Amygdala (tissue), 56 donors: ENCODE data around the gene RDH8.
A peak's percentile ranks its signal among the peaks of the same experiment; 100 is the strongest.
"Not testable (repeated sequence)": the region's sequence is repeated elsewhere in the genome, so short reads cannot be mapped to it uniquely, and the experiment has no call there.

Experiments used
- DNase-seq, 56 donors: peaks; one replicate each; lab custom pipeline; 2025; lab: John Stamatoyannopoulos, UW

Gene RDH8

GRCh38 chr19:10004617-10005016 lies 8.7 kb upstream of the RDH8 start:
- no peak for DNase-seq

- no peak for DNase-seq
Observed at GRCh38 chr19:10005632-10006334, 7.5 kb upstream of the RDH8 start.

DNA sequence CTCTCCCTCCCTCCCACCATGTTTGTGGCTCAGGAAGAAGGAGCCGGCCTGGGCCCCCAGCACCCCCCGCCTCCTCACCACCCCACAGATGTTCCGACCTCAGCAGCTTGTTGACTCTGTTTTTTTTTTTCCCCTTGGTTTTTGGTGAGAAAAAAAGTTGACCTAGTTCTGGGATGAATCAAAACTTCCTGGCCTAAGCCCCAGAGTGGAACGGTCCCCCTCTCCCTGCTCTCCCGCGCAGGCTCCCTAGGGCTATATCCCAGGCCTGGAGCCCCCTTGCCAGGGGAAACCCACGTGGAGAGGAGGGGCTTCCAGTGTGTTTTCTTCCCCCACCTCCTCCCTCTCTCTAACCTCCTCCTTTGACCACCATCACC lies 7.0 kb upstream of the RDH8 start:
- peak in 6 of 56 donors; percentile 4 to 35 (median 16) for DNase-seq

DNA sequence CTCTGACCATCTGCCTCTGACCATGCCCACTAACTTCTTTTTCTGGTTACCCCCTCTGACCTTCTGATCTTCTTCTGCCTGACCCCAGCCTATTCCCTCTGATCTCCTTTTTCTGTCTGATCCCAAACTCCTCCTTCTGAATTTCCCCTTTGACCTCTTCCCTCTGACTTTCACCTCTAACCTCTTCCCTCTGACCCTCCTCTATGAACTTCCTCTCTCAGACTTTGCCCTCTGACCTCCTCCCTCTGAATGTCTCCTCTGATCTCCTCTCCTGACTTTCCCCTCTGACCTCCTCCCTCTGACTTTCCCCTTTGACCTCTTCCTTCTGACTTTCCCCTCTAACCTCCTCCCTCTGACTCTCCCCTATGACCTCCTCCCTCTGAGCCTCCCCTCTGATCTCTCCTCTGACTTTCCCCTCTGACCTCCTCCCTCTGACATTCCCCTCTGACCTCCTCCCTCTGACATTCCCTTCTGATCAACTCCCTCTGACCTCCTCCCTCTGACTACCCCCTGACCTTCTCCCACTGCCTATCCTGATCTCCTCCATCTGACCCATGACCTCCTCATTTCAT lies 6.4 kb upstream of the RDH8 start:
- no peak for DNase-seq

DNA sequence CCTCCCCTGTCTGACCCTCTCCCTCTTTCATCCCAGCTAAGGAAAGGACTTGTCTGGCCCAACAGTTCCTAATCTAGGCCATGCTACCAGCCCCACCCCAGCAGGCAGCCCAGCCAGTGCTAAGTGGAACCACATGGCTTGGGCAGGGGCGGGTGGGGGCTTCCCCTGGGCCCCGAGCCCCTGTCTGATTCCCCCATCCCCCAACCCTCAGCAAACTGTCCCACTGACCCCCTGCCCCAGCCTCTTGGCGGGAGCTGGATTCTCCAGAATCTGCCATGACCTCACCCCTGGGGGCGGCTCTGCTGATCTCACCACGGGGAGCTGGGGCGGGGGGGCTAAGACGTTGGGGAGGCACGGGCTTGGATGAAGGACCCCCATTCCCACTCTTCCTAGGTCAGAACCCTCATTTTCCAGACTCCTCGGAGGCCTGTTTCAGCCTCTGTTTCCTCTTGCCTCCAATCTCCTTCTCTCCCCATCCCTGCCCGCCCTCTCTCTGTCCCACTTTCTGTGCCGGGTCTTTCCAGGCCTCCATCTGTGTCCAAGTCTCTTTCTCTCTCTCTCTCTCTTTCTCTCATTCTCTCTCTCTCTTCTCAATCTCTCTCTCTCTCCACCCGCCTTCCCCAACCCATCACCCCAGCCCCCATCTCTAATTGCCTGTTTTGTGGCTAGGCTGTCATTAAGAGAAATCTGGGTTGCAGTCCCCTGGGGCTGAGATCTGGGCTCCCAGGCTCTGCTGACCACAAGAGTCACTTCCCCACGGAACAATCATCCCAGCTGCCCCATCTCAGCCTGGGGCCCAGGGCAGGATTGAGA lies 5.7 kb upstream of the RDH8 start:
- DNase-seq: peak in 1 of 56 donors; percentile 5

DNA sequence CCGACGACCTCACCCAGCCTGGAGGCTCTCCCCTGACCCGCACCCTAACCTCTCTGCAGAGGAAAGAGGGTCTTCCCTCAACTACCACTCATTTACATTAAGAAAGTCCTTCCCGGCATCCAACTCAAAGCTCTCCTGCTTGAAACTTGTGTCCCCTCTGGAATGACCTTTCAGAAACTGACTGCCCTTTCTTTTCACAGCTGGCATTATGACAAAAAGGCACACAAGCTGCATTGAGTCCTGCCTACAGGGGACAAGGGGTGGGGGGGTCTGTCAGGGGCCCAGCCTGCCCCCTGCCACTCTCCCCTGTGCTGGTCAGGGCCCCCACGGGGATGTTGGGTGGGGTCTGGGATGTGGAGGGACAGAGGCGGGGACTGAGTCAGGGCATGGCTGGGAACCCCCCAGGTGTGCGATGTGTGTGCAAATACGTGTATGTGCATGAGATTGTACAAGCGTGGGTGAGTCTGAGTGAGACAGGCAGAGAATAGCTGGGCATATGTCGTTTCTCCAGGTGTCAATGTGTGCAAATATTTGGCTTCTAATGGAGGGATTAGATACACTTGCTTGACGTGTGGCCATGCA lies 5.0 kb upstream of the RDH8 start:
- DNase-seq: no peak

DNA sequence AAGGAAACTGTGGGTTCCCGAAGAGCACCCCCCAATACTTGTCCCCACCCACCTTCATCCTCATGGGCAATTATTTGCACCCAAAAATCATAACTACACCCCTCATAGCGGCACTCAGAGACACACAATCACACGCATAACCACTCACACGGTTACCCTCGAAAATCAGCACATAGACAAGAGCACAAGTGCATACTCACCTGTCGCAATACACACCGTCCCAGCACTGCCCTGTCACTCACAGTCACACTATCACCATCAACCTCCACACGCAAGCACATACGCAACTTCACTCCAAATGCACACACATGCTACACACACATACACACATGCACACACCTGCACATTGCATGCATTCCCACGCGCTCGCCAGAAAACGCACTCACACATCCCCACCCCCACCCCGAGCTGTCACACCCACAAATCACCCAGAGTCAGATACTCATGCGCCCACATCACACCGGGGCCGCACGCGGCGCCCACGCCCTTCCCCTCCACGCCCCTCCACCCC lies 3.5 kb upstream of the RDH8 start:
- DNase-seq: no peak

DNA sequence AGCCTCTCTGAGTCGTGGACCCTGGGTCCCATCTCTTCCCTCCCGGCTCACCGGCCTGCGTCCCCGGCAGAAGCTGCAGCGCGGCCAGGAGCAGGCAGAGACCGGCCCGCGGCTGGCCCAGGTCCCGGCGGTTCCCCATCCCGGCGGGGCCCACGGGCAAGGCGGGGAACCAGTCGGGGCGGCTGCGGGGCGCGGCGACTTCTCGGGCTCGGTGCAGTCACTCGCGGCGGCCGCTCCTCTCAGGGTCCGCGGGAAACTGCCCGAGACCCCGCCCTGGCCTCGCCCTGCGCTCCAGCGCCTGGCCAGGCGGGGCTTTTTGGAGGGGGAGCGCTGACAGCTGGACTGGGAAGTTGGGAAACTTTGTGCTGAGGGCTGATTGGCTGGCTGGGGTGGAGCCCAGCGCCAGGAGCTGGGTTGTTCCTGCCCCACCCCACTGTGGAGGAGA lies 3.0 kb upstream of the RDH8 start, which contains the start of gene COL5A3:
TSS of gene COL5A3 (minus strand) at position 258 of the 445 bp plus-strand sequence. CDS start at position 139, 119 bp downstream.
- DNase-seq: no peak

DNA sequence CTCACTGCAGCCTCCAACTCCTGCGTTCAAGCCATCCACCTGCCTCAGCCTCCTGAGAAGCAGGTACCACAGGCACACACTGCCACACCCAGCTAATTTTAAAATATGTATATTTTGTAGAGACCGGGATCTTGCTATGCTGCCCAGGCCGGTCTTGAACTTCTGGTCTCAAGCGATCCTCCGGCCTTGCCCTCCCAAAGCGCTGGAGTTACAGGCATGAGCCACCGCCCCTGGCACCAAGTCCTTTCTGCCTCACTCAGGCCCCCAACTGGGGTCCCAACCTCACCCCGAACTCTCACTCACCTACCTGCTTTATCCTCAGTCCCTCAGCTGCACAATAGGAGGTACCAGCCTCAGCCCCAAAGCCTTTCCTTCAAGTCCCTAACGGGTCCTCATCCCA lies 2.3 kb upstream of the RDH8 start:
- DNase-seq: no peak

DNA sequence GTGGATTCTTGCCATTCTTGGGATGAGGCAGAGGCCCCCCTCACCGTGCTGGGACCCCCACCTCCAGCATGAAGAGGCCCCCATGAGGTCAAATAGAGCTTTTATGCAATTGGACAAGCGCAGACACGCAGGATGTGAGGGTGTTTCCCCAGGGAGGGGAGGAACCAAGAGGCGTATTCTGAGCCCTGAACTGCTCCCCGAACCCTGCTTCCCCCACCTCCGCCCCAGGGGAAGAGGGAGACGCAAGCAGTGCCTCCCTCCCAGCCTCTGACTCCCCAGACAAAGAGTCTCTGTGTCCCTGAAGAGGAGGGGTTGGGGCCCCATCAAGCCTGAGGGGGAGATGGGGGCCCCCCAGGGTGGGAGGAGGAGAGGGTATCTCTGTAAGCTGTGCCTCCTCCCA lies 1.3 kb upstream of the RDH8 start:
- DNase-seq: no peak

- DNase-seq: no peak
Observed at GRCh38 chr19:10013834-10014618, 743 bp downstream of the RDH8 start.

DNA sequence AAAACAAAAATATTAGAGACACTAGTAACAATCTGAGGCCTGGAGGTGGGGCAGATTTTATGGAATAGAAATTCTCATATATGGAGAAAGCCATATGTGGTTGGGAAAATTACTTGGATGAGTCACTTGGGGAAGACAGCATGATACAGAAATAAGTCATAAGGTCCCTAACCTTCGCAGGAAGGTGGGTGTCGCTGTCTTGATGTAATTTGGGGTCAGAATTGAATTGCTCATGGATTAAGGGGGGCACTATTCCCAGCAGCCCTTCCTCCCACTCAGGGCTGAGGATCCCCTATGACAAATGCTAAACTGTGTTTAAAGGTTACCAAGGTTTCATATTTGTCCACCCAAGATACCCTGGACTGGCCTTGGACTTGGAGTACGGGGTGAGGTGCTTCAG lies 5.0 kb downstream of the RDH8 start:
- DNase-seq: no peak

DNA sequence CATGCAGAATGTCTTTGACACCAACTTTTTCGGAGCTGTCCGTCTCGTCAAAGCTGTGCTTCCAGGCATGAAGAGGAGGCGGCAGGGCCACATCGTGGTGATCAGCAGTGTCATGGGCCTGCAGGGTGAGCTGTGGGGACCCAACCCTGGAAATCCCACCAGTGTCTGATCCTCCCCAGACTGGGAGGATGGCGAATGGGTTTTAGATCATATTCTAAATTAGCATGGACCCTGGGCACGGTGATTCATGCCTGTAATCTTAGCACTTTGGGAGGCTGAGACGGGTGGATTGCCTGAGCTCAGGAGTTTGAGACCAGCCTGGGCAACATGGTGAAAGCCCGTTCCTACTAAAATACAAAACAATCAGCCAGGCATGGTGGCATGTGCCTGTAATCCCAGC lies 5.5 kb downstream of the RDH8 start:
- no peak for DNase-seq

GRCh38 chr19:10019246-10019645 lies 6.0 kb downstream of the RDH8 start:
- DNase-seq: no peak

- DNase-seq: no peak
Observed at GRCh38 chr19:10020851-10021250, 7.6 kb downstream of the RDH8 start.

- DNase-seq: no peak
Observed at GRCh38 chr19:10021446-10021845, 8.2 kb downstream of the RDH8 start.

DNA sequence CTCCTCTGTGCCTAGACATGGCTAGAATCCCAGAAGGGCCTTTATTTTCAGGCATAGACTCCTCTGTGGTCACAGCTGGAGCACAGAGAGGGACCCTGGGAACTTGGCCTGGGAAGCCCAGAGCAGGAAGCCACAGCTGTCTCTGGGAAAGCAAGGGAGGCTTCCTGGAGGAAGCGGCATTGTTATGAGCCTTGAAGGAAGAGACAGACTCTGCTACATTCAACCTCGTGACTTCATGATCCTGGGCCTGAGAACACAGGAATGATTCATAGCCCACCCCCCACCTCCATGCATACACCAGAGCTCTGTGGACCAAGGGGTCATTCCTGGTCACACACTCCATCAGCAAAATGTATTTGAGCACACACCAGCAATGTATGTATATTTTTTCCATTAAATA lies 8.6 kb downstream of the RDH8 start:
- no peak for DNase-seq

DNA sequence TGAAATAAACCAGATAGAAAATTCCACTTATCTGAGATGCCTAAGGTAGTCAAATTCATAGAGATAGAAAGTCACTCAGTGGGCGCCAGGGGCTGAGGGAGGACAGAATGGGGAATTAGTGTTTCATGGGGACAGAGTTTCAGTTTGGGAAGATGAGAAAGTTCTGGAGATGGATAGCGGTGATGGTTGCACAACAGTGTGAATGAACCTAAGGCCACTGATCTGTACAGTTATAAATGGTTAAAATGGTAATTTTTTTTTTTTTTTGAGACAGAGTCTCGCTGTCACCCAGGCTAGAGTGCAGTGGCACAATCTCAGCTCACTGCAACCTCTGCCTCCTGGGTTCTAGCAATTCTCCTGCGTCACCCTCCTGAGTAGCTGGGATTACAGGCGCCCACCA lies 9.8 kb downstream of the RDH8 start:
- not testable (repeated sequence) for DNase-seq

- DNase-seq: no peak
Observed at GRCh38 chr19:10026744-10027143, 13.5 kb downstream of the RDH8 start.
